ENCODE measurements around the gene SPP1.
A peak's percentile ranks its signal among the peaks of the same experiment; 100 is the strongest.
"Not testable (repeated sequence)": the region's sequence is repeated elsewhere in the genome, so short reads cannot be mapped to it uniquely, and the experiment has no call there.

The SPP1 gene

DNA sequence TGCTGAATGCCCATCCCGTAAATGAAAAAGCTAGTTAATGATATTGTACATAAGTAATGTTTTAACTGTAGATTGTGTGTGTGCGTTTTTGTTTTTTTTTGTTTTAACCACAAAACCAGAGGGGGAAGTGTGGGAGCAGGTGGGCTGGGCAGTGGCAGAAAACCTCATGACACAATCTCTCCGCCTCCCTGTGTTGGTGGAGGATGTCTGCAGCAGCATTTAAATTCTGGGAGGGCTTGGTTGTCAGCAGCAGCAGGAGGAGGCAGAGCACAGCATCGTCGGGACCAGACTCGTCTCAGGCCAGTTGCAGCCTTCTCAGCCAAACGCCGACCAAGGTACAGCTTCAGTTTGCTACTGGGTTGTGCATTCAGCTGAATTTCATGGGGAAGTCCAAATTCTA, at the start of gene SPP1:
Gene SPP1, plus strand, starts transcription at position 249 of the 400 bp plus-strand sequence. CDS start 1,182 bp downstream, outside the sequence.
- peak in 1 of 6 experiments; percentile 4 for DNase-seq

DNA sequence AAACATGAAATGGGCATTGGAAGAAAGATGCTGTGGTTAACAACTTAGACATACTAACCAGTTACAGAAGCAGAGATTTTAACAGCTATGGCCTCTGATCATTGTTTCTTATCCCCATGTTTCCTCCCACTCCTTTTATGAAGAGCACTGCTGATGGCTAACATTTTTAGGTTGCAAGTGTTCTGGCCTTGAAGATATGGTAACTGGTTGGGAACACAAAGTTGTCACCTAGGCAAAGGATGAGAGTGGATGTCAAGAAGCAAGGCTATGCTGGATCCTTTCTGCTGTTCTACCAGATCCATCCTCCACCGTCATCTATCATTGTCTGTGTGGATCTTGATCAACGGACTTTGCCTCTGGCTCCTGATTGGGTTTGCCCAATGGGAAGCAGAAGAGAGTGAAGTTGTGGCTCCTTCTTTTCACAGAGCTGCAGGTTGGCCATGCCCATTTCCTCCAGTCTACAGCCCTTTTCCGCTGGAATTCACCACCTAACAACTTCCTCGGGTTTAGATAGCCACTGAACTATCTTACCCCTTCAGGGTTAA, 48.9 kb upstream of the SPP1 start:
- no peak for DNase-seq

DNA sequence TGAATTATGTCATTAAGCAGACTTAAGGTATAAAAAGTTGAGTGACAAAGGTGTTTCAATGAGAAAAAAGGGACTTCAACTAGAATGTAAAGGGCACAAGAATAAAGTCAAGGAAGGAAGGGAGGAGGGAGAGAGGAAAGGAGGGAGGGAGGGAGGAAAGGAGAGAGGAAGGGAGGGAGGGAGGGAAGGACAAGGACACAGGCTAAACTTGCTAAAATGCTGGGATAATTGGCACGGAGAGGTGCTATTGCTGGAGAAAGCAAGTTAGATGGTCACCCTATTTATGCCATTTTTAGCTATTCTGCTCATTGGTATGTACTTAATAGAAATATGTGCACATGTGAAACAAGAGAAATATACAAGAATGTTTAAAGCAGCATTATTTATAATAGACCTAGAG, 44.9 kb upstream of the SPP1 start:
- no peak for DNase-seq

DNA sequence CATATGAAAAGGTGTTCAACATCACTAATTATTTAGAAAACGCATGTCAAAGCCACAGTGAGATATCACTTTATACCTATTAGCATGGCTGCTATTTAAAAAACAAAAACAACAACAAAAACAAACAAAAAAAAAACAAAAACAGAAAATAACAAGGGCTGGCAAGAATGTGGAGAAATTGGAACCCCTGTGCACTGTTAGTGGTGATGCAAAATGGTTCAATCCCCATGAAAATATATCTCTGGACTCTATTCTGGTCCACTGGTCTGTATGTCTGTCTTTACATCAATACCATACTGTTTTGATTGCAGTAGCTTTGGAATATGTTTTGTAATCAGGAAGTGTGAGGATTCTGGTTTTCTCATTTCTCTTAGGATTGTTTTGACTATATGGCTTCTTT, 43.6 kb upstream of the SPP1 start:
- no peak for DNase-seq

DNA sequence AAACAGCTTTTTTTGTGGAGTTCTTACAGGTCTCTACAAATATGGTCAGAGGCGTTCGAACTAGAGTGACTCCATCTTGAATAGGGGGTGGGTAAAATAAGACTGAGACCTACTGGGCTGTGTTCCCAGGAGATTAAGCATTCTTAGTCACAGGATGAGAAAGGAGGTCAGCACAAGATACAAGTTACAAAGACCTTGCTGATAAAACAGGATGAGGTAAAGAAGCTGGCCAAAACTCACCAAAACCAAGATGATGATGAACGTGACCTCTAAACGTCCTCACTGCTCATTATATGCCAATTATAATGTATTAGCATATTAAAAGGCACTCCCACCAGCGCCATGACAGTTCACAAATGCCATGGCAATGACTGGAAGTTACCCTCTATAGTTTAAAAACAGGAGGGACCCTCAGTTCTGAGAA, 42.8 kb upstream of the SPP1 start:
- DNase-seq, result no peak

DNA sequence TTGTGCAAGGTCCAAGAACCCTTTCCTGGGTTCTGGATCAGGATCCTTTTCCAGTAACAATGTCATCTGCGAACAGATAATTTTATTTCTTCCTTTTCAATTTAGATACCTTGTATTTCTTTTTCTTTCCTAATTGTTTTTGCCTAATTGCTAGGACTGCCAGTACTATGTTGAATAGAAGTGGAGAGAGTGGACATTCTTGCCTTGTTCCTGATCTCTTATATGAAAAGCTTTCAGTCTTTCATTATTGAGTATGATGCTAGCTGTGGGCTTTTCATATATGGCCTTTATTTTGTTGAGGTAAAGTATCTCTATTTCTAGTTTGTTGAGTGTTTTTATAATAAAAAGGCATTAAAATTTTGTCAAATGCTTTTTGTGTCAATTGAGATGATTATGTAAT, 42.2 kb upstream of the SPP1 start:
- DNase-seq, result no peak

DNA sequence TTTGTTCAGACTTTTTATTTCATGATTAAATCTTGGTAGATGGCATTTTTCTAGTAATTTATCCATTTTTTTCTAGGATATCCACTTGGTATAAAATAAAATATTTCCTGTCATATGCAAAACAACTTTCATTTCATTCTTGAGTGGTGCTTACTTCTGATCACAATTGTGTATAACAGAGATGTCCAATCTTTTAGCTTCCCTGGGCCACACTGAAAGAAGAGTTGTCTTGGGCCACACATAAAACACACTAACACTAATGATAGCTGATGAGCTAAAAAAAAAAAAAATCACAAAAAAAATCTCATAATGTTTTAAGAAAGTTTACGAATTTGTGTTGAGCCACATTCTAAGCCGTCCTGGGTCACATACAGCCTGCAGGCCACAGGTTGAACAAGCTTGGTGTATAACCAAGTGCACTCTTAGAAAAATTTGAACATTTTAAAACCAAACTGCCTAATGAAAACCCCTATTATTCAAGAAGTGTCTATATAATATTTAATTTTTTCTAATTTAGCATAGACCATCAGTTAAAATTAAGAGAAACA, 41.3 kb upstream of the SPP1 start:
- DNase-seq, result no peak

DNA sequence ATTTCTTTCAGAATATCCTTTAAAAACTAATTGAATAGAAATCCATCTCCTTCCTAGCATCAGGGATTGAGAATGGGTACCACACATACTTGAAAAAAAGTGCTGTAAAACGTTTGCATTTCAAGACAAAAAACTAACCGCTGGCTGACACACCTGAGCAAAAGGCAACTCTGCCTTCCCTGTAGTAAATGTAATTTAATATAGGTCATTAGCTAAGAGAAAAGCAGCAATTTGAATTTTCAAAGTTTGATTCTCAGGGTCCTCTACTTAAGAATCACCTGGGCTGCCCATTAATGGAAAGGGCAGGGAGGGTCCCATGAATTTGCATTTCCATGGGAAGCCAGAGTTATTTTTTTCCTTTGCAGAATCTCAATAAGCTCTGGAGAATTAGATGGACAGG, 40.5 kb upstream of the SPP1 start:
- no peak for DNase-seq

DNA sequence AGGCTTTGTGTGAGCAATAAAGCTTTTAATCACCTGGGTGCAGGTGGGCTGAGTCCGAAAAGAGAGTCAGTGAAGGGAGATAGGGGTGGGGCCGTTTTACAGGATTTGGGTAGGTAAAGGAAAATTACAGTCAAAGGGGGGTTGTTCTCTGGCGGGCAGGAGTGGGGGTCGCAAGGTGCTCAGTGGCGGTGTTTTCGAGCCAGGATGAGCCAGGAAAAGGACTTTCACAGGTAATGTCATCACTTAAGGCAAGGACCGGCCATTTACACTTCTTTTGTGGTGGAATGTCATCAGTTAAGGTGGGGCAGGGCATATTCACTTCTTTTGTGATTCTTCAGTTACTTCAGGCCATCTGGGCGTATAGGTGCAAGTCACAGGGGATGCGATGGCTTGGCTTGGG, 39.6 kb upstream of the SPP1 start:
- not testable (repeated sequence) for DNase-seq

DNA sequence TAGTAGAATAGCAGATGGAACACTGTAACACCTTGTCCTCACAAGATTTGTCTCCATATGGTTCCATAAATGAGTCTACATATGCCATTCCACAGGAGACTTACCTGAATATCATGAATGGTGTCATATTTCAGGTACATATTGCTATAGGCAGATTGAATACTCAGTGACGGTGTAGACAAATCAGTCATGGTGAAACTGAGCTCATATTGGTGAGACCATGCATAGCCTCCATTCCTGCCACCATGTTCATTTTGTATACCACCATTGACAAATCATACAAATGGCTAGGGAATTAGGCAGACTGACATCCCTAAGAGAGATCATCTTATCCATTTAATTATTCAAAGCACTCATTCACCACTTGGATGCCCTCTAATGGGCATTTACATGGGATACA, 38.0 kb upstream of the SPP1 start:
- no peak for DNase-seq

DNA sequence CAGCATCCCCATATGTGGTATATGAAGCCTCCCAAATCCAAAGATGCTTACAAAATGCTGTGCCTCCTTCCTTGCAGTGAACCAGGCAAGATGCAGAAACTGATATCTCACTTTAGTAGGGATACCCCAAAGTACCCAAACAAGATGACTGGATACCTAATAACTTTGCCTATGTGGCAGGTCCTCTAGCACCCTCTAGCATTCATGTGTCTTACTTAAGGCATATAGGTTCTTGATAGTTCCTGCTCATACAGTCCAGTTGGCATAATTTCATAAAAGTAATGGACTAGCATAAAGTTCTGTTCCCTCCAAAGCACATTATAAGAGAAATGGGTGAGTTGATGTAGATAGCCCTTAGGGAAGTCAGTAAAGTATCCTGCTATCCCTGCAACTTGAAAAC, 36.8 kb upstream of the SPP1 start:
- DNase-seq, result no peak

DNA sequence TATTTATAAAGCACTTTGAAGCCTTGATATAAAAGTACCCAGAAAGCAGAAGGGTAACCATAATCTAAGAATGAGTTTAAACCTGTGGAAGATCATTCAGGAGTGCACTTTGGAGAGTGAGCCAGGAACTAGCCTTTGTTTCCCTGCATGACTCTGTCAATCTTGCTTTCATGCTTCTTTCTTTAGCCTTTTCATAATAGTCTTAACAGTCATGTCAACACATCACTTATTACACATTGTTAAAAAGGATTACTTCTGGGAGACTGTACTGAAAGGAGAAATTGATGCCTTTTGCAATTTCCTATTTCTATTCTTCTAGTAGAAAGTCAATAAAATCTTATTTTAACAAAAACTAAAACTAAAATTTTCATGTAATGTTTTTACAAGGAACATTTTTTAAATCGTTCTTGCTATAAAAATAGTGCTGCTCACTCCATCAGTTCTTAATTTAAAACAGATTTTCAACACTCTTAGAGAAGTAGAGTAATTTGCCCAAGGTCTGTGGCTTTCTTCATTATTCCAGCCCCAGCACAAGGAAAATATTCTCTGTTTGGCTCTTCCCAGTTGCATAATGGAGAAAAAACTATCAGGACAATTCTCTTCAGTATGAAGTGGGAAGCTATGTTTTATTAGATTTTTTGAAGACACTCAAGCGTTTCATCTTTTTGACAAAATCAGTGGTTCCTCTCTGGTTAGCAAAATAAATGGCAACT, 35.4 kb upstream of the SPP1 start:
- DNase-seq, result no peak

DNA sequence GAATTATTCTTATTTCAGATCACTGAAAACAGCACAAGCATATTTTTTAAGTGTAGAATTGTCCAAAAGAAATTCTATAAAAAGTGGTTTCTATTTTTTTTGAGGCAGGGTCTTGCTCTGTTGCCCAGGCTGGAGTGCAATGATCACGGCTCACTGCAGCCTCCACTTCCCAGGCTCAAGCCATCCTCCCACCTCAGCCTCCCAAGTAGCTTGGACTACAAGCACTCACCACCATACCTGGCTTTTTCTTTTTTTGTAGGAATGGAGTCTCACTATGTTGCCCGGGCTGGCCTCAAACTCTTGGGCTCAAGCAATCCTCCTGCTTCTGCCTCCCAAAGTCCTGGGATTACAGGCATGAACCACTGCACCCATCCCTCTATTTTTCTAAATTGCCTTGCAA, 34.7 kb upstream of the SPP1 start:
- not testable (repeated sequence) for DNase-seq

DNA sequence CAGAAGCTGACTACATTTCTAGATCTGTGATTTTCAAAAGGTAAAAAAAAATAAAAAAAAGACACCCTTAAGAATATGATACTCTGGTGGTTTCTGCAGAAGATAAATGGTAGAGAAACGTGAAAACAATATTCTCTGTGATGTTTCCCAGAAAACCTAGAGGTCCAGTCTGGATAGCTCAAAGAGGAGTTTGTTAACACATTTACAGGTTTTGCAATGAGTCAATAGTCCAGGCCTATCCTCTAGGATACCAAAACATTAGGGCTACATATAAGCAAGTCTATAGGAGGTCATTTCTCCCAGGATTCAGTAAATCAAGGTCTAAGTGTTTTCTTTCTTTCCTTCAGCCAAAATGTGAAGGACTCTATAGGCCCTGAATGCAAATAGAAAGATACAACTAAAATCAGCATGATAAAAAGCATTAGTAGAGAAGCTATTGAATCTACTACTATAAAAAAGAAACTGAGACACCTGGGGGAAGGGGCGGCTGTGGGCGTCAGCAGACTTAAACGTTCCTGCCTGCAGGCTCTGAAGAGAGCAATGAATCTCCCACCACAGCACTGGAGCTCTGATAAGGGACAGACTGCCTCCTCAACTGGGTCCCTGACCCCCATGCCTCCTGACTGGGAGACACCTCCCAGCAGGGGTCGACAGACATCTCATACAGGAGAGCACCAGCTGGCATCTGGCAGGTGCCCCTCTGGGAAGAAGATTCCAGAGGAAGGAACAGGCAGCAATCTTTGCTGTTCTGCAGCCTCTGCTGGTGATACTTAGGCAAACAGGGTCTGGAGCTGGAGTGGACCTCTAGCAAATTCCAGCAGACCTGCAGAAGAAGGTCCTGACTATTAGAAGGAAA, 33.7 kb upstream of the SPP1 start:
- no peak for DNase-seq

DNA sequence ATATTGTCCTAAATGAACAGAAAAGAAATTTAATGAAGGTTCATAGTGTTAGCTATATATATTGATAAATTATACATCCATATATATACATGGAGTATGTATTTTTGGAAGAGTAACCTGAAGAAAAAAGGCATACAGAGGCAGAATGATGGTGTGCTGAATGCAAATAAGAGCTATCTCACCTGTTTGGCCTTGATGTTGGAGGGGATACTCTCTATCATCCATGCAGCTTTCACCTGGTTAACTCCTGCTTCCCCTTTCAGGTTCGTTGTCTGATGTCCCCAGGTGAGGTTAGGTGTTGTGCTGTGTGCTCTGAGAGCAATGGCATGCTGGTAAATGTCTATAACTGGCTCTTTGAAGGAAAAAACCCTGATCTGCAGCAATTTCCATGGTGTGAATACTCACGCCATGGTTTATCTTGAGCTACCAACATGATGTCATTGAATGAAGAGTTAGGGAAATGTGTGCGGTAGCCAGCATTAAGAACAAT, 31.8 kb upstream of the SPP1 start:
- DNase-seq, result no peak

DNA sequence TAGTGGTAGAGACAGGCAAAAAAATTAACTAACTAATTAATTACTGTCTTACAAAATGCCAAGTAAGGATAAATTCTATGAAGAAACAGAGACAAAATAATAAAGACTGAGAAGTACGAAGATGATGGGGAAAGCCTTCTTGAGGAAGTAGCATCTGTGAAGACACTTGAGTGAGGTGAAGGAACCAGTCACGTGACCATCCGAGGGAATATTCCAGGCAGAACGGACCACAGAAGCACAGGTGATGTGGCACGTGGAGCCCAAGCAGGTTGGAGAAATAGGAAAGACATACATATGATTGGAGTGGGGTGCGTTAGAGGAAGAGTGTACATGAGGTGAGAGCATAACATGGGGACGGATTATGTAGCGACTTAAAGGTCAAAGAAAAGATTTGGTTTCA, 30.5 kb upstream of the SPP1 start:
- DNase-seq, result no peak

DNA sequence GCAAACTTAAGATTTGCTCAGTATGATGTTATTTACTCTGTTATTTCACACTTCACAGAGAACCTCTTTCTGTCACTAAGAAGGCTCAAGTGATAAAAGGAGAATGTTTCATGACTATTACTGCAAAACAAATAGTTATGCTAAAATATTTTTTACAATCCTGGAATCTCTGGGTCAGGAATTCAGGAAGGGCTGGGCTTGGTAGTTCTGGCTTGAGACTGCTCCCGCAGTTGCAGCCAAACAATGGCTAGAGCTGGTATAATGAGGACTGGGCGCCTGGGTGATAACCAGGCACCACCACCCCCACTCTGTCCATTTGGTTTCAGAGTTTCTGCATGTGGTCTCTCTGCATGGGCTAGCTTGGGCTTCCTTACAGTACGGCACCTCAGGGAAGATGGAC, 28.7 kb upstream of the SPP1 start:
- no peak for DNase-seq

DNA sequence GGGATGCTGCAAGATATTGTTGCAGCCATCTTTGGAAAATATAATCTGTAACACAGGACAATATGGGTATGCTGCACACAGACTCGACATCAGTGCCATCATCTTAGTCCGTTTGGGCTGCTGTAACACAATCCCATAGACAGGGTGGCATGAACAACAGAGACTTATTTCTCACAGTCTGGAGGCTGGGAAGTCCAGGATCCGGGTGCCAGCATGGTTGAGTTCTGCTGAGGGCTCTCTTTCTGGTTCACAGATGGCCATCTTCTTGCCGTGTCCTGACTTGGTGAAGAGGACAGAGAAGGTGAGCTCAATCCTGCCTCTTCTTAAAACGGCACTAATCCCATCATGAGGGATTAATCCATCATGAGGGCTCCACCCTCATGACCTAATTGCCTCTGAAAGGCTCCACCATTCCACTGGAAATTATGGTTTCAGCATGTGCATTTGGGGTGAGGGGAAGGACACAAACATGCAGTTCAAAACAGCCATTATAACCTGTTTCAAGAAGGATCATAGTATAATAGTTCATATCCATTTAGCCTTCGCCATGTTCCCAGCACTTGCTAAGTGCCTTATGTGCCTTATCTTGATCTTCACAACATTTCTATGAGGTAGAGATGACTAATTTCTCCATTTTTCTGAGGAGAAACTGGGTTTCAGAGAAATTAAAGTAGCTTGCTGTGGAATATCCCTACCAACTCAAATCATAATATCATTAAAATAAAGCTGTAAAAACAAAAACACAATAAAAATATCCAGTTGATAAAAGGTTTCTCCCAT, 27.9 kb upstream of the SPP1 start:
- no peak for DNase-seq

DNA sequence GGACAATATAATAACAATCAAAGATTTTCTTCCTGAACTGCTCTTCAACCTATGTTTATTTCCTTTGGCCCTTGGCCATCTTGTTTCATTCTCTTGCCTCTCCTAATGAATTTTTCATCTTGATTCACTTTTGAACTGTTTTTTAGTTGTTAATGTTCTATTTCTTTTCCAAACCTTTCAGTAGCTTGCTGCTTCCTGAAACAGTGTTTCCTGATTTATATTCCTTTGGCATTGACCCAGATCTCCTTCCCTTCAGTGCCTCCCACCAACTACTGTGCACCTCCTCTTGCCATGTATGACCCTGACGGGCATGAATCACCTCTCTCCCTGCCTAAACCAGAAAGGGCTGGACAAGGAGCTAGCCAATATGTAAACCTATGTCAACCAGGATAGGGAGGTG, 25.6 kb upstream of the SPP1 start:
- DNase-seq, result no peak

DNA sequence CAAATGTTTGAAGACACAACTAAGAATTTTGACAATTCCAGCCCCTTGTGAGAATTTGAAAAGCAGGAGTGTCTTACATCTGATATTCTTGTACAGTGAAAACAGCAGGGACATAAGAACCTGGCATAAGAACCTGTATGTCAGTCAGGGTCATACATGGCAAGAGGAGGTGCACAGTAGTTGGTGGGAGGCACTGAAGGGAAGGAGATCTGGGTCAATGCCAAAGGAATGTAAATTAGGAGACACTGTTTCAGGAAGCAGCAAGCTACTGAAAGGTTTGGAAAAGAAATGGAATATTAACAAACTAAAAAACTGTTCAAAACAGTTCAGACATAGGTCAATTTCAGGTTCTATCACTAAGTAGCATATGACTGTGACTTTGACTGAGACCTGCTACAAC, 25.0 kb upstream of the SPP1 start:
- DNase-seq, result no peak

DNA sequence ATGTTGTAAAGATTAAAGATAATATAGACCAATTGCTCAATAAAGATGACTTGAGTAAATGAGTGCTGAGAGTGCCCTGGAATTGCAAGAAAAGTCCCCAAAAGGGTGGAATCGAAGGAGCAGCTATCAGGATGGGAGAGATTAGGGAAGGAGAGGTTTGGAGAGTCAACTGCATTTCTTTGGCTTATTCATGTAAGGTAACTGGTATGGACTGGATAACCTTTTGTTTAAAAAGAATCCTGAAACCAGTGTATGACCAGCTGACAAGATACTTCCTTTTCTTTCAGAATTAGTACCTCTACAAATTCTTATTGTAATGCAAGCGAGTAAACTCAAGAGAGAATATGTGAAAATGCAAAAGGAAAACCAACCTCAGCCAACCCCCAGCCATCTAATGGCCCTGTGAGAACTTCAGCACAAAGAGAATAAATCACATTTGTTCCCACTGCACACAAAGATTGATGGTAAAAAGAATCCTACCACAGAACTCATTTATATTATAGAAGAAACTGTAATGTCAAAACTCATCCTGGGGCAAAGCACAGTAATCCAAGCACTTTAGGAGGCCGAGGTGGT, 24.5 kb upstream of the SPP1 start:
- no peak for DNase-seq

DNA sequence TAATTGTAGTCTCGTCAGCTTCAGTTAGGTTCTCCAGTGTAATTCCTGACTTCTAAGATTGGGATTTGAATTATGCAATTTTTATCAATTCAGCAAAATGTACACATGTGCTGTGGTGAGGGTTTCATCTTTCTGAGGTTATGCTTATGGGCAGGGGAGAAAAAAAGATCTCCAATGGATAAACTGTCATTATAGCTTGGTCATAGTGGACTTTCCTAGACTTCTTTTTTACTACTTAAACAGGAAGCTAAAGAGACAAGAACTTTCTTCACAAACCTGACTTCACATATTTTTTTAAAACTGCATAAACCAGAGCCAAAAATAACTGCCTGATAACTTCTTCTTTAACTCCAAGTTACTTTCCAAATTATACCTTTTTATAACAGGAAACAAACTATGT, 21.7 kb upstream of the SPP1 start:
- DNase-seq, result no peak

DNA sequence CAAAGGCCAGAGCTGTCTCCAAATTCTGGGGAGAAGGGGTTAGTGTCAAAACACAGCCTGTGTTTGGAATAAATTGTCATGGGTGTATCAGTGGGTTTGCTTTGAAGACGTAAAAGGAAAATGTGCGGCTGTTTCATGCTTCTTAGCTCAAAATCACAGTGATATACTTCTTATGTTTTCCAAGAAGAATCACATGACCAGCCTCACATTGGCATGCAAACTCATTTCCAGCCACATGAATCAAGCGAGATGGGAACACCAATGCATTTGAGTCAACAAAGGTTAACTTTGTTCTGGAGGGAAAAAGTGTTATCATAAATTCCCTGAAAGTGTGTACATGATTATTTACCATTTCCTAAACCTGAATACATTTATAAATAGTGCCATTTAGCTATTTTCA, 19.0 kb upstream of the SPP1 start:
- no peak for DNase-seq

Data from stimulated activated naive CD4-positive, alpha-beta T cell (primary cell).